K562 (cell line): ENCODE results near the gene EBNA1BP2. TPM values are rescaled to one million over a fixed set of nuclear protein-coding genes. Genes with fewer than 3 reads are reported as not detected.

Experiments
- ATAC-seq: fragments of 200-7000 bp; cut with Tn5 transposase; 3 replicates; pipeline ENCODE4 v1.9.1; 2020; ENCODE audit warnings: moderate library complexity
- BruUV-seq: library from RNA; stranded (reverse); fragments of 400-500 nt; replicated peaks from 2 replicates; lab custom pipeline; 2021; lab: Mats Ljungman, UMichigan
- CTCF ChIA-PET: fragments of 300-600 bp; formaldehyde crosslinking; extraction: SDS; loops from one replicate; lab custom pipeline; 2021; ENCODE audit warnings: low intra/inter-chr PET ratio; lab: Yijun Ruan, JAX
- POLR2A ChIA-PET: fragments of 300-600, 350-650 bp; sonication (Branson Sonifier 250); formaldehyde crosslinking; extraction: SDS; loops from one replicate; lab custom pipeline; 2021; ENCODE audit warnings: antibody characterized with exemption, inconsistent platforms; lab: Yijun Ruan, JAX
- DNase-seq, 4 experiments: peaks; one replicate each; pipeline versions ENCODE4 v3.0.0 to v3.0.0-alpha.2; 2011 to 2018; ENCODE audit warnings: low spot score in 3 of 4, mixed read lengths in 3 of 4; ENCODE audit errors: extremely low read depth in 1 of 4
- FAIRE-seq: peaks from 2 replicates; lab custom pipeline; 2011; peaks lifted over from hg19 to GRCh38; lab: Jason Lieb, UNC
- H2AFZ ChIP-seq: 2 replicates; pipeline ENCODE4 v1.6.0; 2011; ENCODE audit warnings: low read depth, low read length, control low read depth, inconsistent platforms
- H3K27ac ChIP-seq: fragments of 200-600 bp; 3 replicates; pipeline ENCODE4 v1.8.0; 2011; ENCODE audit warnings: low read depth, mild to moderate bottlenecking, control low read depth, inconsistent platforms, low read length, moderate library complexity, mixed read lengths; ENCODE audit errors: extremely low read depth
- H3K27me3 ChIP-seq, 2 experiments: fragments of 300-600 bp in 1 of 2; 2 replicates in 1 of 2; 3 replicates in 1 of 2; pipeline versions ENCODE4 v1.6.0 to v1.8.0; 2011; ENCODE audit warnings: inconsistent platforms in 2 of 2, low read length in 2 of 2, mild to moderate bottlenecking in 1 of 2, mixed read lengths in 1 of 2, moderate library complexity in 1 of 2; ENCODE audit not compliant: control insufficient read depth in 2 of 2, insufficient read depth in 2 of 2
- H3K36me3 ChIP-seq: fragments of 300-600 bp; 3 replicates; pipeline ENCODE4 v1.8.0; 2011; ENCODE audit warnings: mild to moderate bottlenecking, low read length, inconsistent platforms; ENCODE audit not compliant: control insufficient read depth, insufficient read depth
- H3K4me1 ChIP-seq, 2 experiments: fragments of 200-600 bp in 1 of 2; replicated peaks in 1 of 2; 2 replicates in 1 of 2; 3 replicates in 1 of 2; pipeline versions ENCODE4 v1.5.1 to v1.8.0; 2011; ENCODE audit warnings: inconsistent platforms in 2 of 2, low read length in 2 of 2, mild to moderate bottlenecking in 1 of 2, mixed read lengths in 1 of 2, moderate library complexity in 1 of 2; ENCODE audit not compliant: control insufficient read depth in 2 of 2, insufficient read depth in 2 of 2
- H3K4me2 ChIP-seq: 2 replicates; pipeline ENCODE4 v1.6.1; 2011; ENCODE audit warnings: low read length, control low read depth, inconsistent platforms, mixed read lengths; ENCODE audit not compliant: insufficient read depth
- H3K4me3 ChIP-seq: fragments of 200-600 bp; sonication (generic), shearing (Covaris generic); 2 replicates; pipeline ENCODE4 v1.5.1; 2016; ENCODE audit warnings: control low read depth, inconsistent platforms
- H3K79me2 ChIP-seq: fragments of 200-600 bp; 3 replicates; pipeline ENCODE4 v1.8.0; 2011; ENCODE audit warnings: low read length, inconsistent platforms; ENCODE audit not compliant: control insufficient read depth, insufficient read depth
- H3K9ac ChIP-seq, 2 experiments: 2 replicates each; pipeline versions ENCODE4 v1.6.0 to v1.6.1; 2011; ENCODE audit warnings: low read depth in 2 of 2, low read length in 2 of 2, control low read depth in 1 of 2, inconsistent platforms in 1 of 2, mild to moderate bottlenecking in 1 of 2, mixed read lengths in 1 of 2; ENCODE audit not compliant: insufficient read depth in 1 of 2
- H3K9me1 ChIP-seq: one replicate; pipeline ENCODE4 v1.6.0; 2011; ENCODE audit warnings: inconsistent platforms, mild to moderate bottlenecking, low read length, moderate library complexity; ENCODE audit not compliant: control insufficient read depth, insufficient read depth
- H3K9me3 ChIP-seq: replicated peaks from 2 replicates; pipeline ENCODE4 v1.5.1; 2011; ENCODE audit warnings: low read depth, low read length, inconsistent platforms; ENCODE audit not compliant: control insufficient read depth, insufficient read depth
- H4K20me1 ChIP-seq: replicated peaks from 2 replicates; pipeline ENCODE4 v1.6.1; 2011; ENCODE audit warnings: low read length, inconsistent platforms, mixed read lengths; ENCODE audit not compliant: control insufficient read depth, insufficient read depth
- ASH1L ChIP-seq: fragments of 450-650 bp; IDR thresholded peaks from 2 replicates; pipeline ENCODE4 v1.6.1; 2018; ENCODE audit warnings: borderline replicate concordance, mild to moderate bottlenecking, low read depth; ENCODE audit not compliant: partially characterized antibody
- C11orf30 ChIP-seq: fragments of 450-650 bp; IDR thresholded peaks from 2 replicates; pipeline ENCODE4 v1.6.1; 2016; ENCODE audit warnings: low read depth, mild to moderate bottlenecking
- CHCHD3 ChIP-seq: fragments of 250-450 bp; sonication (Bioruptor Pico); IDR thresholded peaks from 2 replicates; pipeline ENCODE4 v2.1.2; 2022; ENCODE audit warnings: mild to moderate bottlenecking
- EHMT2 ChIP-seq: fragments of 450-650 bp; IDR thresholded peaks from 2 replicates; pipeline ENCODE4 v1.6.1; 2018; ENCODE audit warnings: antibody characterized with exemption
- GABPB2 ChIP-seq: fragments of 250-450 bp; sonication (Bioruptor Pico); conservative IDR thresholded peaks from 2 replicates; pipeline ENCODE4 v1.5.1; 2021; ENCODE audit warnings: mild to moderate bottlenecking
- HCFC1 ChIP-seq: IDR thresholded peaks from 2 replicates; pipeline ENCODE4 v1.6.1; 2012; ENCODE audit warnings: low read depth, low read length, improper control_type of control experiment
- HDAC1 ChIP-seq, 2 experiments: fragments of 450-650 bp; IDR thresholded peaks; 2 replicates each; pipeline ENCODE4 v1.6.1; 2016 to 2017; ENCODE audit warnings: inconsistent platforms in 1 of 2, mild to moderate bottlenecking in 1 of 2, moderate library complexity in 1 of 2
- HMGN3 ChIP-seq: IDR thresholded peaks from 2 replicates; pipeline ENCODE4 v1.6.1; 2011; ENCODE audit warnings: borderline replicate concordance, low read depth, mild to moderate bottlenecking, mixed read lengths, low read length; ENCODE audit not compliant: insufficient read length; ENCODE audit errors: extremely low read depth
- KAT7 ChIP-seq: sonication (generic); formaldehyde crosslinking; IDR thresholded peaks from 2 replicates; pipeline ENCODE4 v1.8.0; 2022; ENCODE audit warnings: missing genetic modification reagents, mild to moderate bottlenecking, borderline replicate concordance
- KLF13 ChIP-seq: fragments of 450-650 bp; IDR thresholded peaks from 2 replicates; pipeline ENCODE4 v1.6.1; 2016; ENCODE audit warnings: missing genetic modification characterization, low read depth, mild to moderate bottlenecking, missing compliant biosample characterization, moderate library complexity, borderline replicate concordance
- KLF16 ChIP-seq: IDR thresholded peaks from 2 replicates; pipeline ENCODE4 v1.6.1; 2016; ENCODE audit warnings: antibody characterized with exemption
- PHB ChIP-seq: fragments of 250-450 bp; sonication (Bioruptor Pico); IDR thresholded peaks from 2 replicates; pipeline ENCODE4 v1.5.0; 2021
- PHF21A ChIP-seq: fragments of 450-650 bp; IDR thresholded peaks from 2 replicates; pipeline ENCODE4 v1.6.1; 2017; ENCODE audit warnings: low read depth, borderline replicate concordance
- RAD21 ChIP-seq, 2 experiments: fragments of 250-450 bp in 1 of 2; fragments of 450-650 bp in 1 of 2; sonication (Bioruptor Pico) in 1 of 2; formaldehyde crosslinking in 1 of 2; IDR thresholded peaks in 1 of 2; conservative IDR thresholded peaks in 1 of 2; 2 replicates each; pipeline versions ENCODE4 v1.4.0 to v1.8.0; 2020 to 2022; ENCODE audit warnings: mild to moderate bottlenecking in 2 of 2, moderate library complexity in 1 of 2
- SMAD1 ChIP-seq: fragments of 150-350 bp; IDR thresholded peaks from 2 replicates; pipeline ENCODE4 v1.6.1; 2014; ENCODE audit warnings: low read length, low read depth; ENCODE audit not compliant: partially characterized antibody
- TEAD1 ChIP-seq, 2 experiments: fragments of 450-650 bp in 1 of 2; sonication (generic) in 1 of 2; formaldehyde crosslinking; IDR thresholded peaks; 2 replicates each; pipeline versions ENCODE4 v1.4.0 to v1.8.0; 2020 to 2022; ENCODE audit warnings: mild to moderate bottlenecking in 2 of 2, missing genetic modification reagents in 1 of 2
- XRCC5 ChIP-seq: fragments of 200-400 bp; formaldehyde crosslinking; IDR thresholded peaks from 2 replicates; pipeline ENCODE4 v1.6.1; 2017; ENCODE audit warnings: low read depth, mild to moderate bottlenecking, low read length
- WGBS: fragments of 100-300 bp; shearing (Covaris generic); methylation state at CpG from one replicate; pipeline ENCODE4 v1.1.6; 2016; ENCODE audit warnings: low coverage, mixed read lengths; ENCODE audit not compliant: insufficient coverage; ENCODE audit errors: missing lambda C conversion rate; 5-methylcytosine and 5-hydroxymethylcytosine counted together
- in situ Hi-C: fragments of 300-500 bp; cut with MboI; formaldehyde crosslinking; loops from 4 replicates; pipeline ENCODE4 v1.15.0; 2018; ENCODE audit warnings: inconsistent platforms, mixed read lengths
- intact Hi-C: fragments of 100-400 bp; cut with micrococcal nuclease; formaldehyde crosslinking; loops from 2 replicates; pipeline ENCODE4 v1.14.2; 2022
- polyA plus RNA-seq, 8 experiments: library from polyadenylated mRNA; depleted of rRNA in 4 of 8; stranded (reverse) in 5 of 8; unstranded in 3 of 8; fragments of >200 nt; fragmentation: Nextera tagmentation in 2 of 8; fragmentation: Illumina TruSeq in 1 of 8; extraction: Ambion mirVana in 2 of 8; extraction: Trizol in 1 of 8; gene quantifications; 2 replicates each; pipeline versions ENCODE4 v1.2.1 to v1.2.3, GENCODE V29; 2011 to 2014; ENCODE audit warnings: inconsistent platforms in 1 of 8, missing spikeins in 1 of 8
- total RNA-seq, 7 experiments: library from RNA; depleted of rRNA in 6 of 7; stranded (reverse); fragments of >200 nt in 6 of 7; fragmentation: Illumina TruSeq in 2 of 7; extraction: Trizol in 2 of 7; gene quantifications; 2 replicates each; pipeline versions ENCODE4 v1.2.1 to v1.2.3, GENCODE V29; 2011 to 2021; ENCODE audit warnings: low replicate concordance in 1 of 7
- TF ChIP-seq, protein P1 (sequence below): fragments of 250-450 bp; sonication (Bioruptor Pico); IDR thresholded peaks from 2 replicates; pipeline ENCODE4 v1.5.0; 2020; ENCODE audit warnings: mild to moderate bottlenecking, borderline replicate concordance
- TF ChIP-seq, protein P2 (sequence below), 2 experiments: IDR thresholded peaks; 2 replicates each; pipeline ENCODE4 v1.6.1; 2012; ENCODE audit warnings: improper control_type of control experiment in 2 of 2, low read depth in 2 of 2, low read length in 2 of 2, borderline replicate concordance in 1 of 2

Gene EBNA1BP2
- total and polyA plus RNA-seq, 9 of the 15 experiments (the other 6 are each of a cell fraction or from before 2014, with no cell fraction given): 95.2 to 349 (median 249) TPM

DNA sequence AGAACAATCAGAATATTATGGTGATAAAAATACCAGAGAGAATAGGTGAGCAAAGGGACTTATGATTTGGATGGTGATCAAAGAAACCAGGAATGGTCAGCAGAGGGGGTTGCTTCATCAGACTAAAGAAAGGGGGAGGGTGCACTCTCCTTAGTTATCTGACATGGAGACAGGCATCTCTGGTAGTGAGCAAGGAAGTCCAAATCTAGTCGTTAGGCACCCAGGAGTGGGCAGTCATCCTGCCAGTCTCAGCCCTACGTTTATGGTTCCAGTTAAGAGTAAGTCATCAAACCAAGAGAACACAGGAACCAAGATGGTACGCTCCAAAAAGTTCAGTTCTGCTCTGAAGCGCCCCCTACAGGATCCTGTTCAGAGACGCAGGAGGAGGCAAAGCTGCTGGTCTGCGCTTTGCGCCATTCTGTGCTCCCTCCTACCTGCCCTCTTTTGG lies 28.6 kb downstream of the EBNA1BP2 start:
- Histone ChIP-seq H3K4me1 (peaks cover 0 to 6% of the 10 kb centered on the region in 2 experiments; a peak in 2 of 5 replicates), H2AFZ (peak overlapping the region; percentile 93), H3K79me2 (no peaks in the 10 kb centered on the region), H3K27me3 (peaks cover 24 to 25% of the 10 kb centered on the region in 2 experiments), H3K4me3 (no peak overlapping the region), H3K27ac (no peak overlapping the region), H3K36me3 (no peaks in the 10 kb centered on the region), H3K9ac (no peak overlapping the region), H3K4me2 (peak overlapping the region; percentile 80), H4K20me1 (no peaks in the 10 kb centered on the region), H3K9me1 (no peaks in the 10 kb centered on the region), H3K9me3 (no peaks in the 10 kb centered on the region)
- 10% methylated on average over 7 of the region's 7 CpGs for WGBS
- intact Hi-C loops: no loop called here
- ChIA-PET CTCF (interaction anchor here (0.5 to 0.8 kb wide), 3 partner anchors 70 to 1181 kb away, joined by 3 to 8 read pairs (median 3); no protein-coding TSS in a partner anchor), POLR2A (interaction anchor here (0.6 kb wide), 1 partner anchor 221 kb away, joined by 3 read pairs; no protein-coding TSS in a partner anchor)
- peak; percentile 87 for FAIRE-seq
- in situ Hi-C loops: no loop called here
- ATAC-seq: peak; percentile 96
- peak; percentile 60 to 85 (median 70) for DNase-seq
- no TSS peak for BruUV-seq
- TF ChIP-seq PHF21A (no peak), TEAD1 (CRISPR knock-in tag; IDR thresholded peaks at IDR 0.05) (no peak), HMGN3 (no peak), C11orf30 (no peak), EHMT2 (peak; percentile 87), PHB (no peak), HDAC1 (IDR thresholded peaks at IDR 0.05) (no peak), SMAD1 (no peak), KAT7 (CRISPR knock-in tag) (no peak), ASH1L (peak; percentile 82), KLF13 (tag) (peak; percentile 34; the same call in 1 of the 2 replicates), XRCC5 (peak; percentile 77; the same call in 1 of the 2 replicates), GABPB2 (CRISPR knock-in tag) (no peak), KLF16 (peak; percentile 39; the same call in 1 of the 2 replicates), RAD21 (CRISPR knock-in tag; conservative IDR thresholded peaks at IDR 0.05 in 1 of 2, IDR thresholded peaks at IDR 0.05 in 1 of 2) (peak; percentile 36 to 75; a peak in 3 of 4 replicates), HCFC1 (no peak), CHCHD3 (CRISPR knock-in tag) (no peak)
- TF ChIP-seq, protein P1, sequence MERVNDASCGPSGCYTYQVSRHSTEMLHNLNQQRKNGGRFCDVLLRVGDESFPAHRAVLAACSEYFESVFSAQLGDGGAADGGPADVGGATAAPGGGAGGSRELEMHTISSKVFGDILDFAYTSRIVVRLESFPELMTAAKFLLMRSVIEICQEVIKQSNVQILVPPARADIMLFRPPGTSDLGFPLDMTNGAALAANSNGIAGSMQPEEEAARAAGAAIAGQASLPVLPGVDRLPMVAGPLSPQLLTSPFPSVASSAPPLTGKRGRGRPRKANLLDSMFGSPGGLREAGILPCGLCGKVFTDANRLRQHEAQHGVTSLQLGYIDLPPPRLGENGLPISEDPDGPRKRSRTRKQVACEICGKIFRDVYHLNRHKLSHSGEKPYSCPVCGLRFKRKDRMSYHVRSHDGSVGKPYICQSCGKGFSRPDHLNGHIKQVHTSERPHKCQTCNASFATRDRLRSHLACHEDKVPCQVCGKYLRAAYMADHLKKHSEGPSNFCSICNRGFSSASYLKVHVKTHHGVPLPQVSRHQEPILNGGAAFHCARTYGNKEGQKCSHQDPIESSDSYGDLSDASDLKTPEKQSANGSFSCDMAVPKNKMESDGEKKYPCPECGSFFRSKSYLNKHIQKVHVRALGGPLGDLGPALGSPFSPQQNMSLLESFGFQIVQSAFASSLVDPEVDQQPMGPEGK: no peak
- TF ChIP-seq, protein P2, sequence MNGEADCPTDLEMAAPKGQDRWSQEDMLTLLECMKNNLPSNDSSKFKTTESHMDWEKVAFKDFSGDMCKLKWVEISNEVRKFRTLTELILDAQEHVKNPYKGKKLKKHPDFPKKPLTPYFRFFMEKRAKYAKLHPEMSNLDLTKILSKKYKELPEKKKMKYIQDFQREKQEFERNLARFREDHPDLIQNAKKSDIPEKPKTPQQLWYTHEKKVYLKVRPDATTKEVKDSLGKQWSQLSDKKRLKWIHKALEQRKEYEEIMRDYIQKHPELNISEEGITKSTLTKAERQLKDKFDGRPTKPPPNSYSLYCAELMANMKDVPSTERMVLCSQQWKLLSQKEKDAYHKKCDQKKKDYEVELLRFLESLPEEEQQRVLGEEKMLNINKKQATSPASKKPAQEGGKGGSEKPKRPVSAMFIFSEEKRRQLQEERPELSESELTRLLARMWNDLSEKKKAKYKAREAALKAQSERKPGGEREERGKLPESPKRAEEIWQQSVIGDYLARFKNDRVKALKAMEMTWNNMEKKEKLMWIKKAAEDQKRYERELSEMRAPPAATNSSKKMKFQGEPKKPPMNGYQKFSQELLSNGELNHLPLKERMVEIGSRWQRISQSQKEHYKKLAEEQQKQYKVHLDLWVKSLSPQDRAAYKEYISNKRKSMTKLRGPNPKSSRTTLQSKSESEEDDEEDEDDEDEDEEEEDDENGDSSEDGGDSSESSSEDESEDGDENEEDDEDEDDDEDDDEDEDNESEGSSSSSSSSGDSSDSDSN (IDR thresholded peaks at IDR 0.05; ENCODE audit: borderline replicate concordance in 1 of 2, low read depth in 2 of 2, low read length in 2 of 2): no peak
